Body of pancreas (tissue), 4 donors: ENCODE measurements around the gene ADGRB3. TPM values are rescaled to one million over a fixed set of nuclear protein-coding genes. Genes with fewer than 3 reads are reported as not detected.

ENCODE experiments used
- ATAC-seq: fragments of 150-250 bp; one replicate; pipeline ENCODE4 v1.9.1; 2016
- DNase-seq, 4 donors: peaks; one replicate each; pipeline ENCODE4 v3.0.0-alpha.2; 2019
- H3K27ac ChIP-seq, 4 donors: fragments of 200-600 bp; sonication (generic); 1 replicate in 3 of 4; 2 replicates in 1 of 4; pipeline versions ENCODE4 v1.5.1 to v1.6.1; 2016 to 2019; ENCODE audit warnings: mild to moderate bottlenecking in 1 of 4, mixed read lengths in 1 of 4, moderate library complexity in 1 of 4
- H3K27me3 ChIP-seq, 2 donors: fragments of 200-600 bp; sonication (generic); one replicate each; pipeline ENCODE4 v1.6.0; 2016; ENCODE audit warnings: mild to moderate bottlenecking in 1 of 2
- H3K36me3 ChIP-seq, 2 donors: fragments of 200-600 bp; sonication (generic); replicated peaks in 1 of 2; 2 replicates each; pipeline ENCODE4 v1.5.1; 2016; ENCODE audit warnings: low read depth in 2 of 2; ENCODE audit not compliant: insufficient read depth in 1 of 2
- H3K4me1 ChIP-seq: fragments of 200-600 bp; sonication (generic); one replicate; pipeline ENCODE4 v1.6.0; 2016
- H3K4me3 ChIP-seq, 2 donors: fragments of 200-600 bp; sonication (generic); 1 replicate in 1 of 2; 2 replicates in 1 of 2; pipeline ENCODE4 v1.5.1; 2016 to 2019
- H3K9me3 ChIP-seq, 3 donors: fragments of 200-600 bp; sonication (generic); 1 replicate in 2 of 3; 2 replicates in 1 of 3; pipeline ENCODE4 v1.5.1; 2016
- POLR2A ChIP-seq, 3 donors: fragments of 450-650 bp; IDR thresholded peaks; one replicate each; pipeline ENCODE4 v1.6.1; 2016; ENCODE audit warnings: antibody characterized with exemption in 3 of 3, mild to moderate bottlenecking in 2 of 3
- WGBS, 2 donors: methylation state at CpG; one replicate each; pipeline ENCODE4 v1.1.5; 2017; 5-methylcytosine and 5-hydroxymethylcytosine counted together
- intact Hi-C: fragments of 100-400 bp; cut with DNase I; formaldehyde crosslinking; loops from one replicate; pipeline ENCODE4 v1.15.1; 2023
- total RNA-seq, 2 donors: library from RNA; depleted of rRNA; stranded (reverse); fragments of >200 nt; gene quantifications; one replicate each; pipeline ENCODE4 v1.1.0, GENCODE V29; 2016
- TF ChIP-seq, protein P1 (sequence below), 7 experiments: fragments of 450-650 bp in 4 of 7; fragments of 200-600 bp in 3 of 7; sonication (generic) in 3 of 7; IDR thresholded peaks; one replicate each; pipeline ENCODE4 v1.5.1; 2016 to 2019; ENCODE audit warnings: antibody characterized with exemption in 7 of 7

ADGRB3 gene
- total RNA-seq, 2 donors from 2014 or later, result under 0.01 to 1.3 TPM

GRCh38 chr6:68654134-68654533 is 19.1 kb downstream of the ADGRB3 start:
- H3K27ac ChIP-seq, result no peak overlapping the region

DNA sequence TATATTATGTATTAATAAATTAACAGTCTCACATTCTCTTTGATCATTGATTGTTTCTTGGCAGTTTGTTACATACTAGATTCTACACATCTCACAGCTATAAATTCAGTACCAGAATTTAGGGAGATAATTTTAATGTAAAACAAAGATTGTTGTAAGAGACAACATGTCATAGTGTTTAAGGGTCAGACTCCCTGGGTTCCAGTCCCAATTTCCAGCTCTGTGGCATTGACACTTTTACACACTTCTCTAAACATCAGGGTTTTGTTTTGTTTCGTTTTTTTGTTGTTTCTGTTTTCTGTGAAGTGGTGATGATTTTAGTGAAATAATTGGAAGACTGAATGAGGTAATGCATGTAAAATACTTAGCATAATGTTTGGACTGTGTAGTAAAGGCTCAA is 19.9 kb downstream of the ADGRB3 start:
- intact Hi-C loops, result no loop called here
- WGBS, 2 donors, result 23 to 28% methylated on average over 1 of the region's 1 CpG
- no peaks in the 10 kb centered on the region for H3K36me3 ChIP-seq
- DNase-seq (no peak), ATAC-seq (no peak)
- H3K4me1 ChIP-seq, result no peaks in the 10 kb centered on the region
- H3K4me3 ChIP-seq, result no peak overlapping the region
- H3K9me3 ChIP-seq, result no peaks in the 10 kb centered on the region
- H3K27ac ChIP-seq, result no peak overlapping the region
- H3K27me3 ChIP-seq, result no peaks in the 10 kb centered on the region
- TF ChIP-seq, protein P1, sequence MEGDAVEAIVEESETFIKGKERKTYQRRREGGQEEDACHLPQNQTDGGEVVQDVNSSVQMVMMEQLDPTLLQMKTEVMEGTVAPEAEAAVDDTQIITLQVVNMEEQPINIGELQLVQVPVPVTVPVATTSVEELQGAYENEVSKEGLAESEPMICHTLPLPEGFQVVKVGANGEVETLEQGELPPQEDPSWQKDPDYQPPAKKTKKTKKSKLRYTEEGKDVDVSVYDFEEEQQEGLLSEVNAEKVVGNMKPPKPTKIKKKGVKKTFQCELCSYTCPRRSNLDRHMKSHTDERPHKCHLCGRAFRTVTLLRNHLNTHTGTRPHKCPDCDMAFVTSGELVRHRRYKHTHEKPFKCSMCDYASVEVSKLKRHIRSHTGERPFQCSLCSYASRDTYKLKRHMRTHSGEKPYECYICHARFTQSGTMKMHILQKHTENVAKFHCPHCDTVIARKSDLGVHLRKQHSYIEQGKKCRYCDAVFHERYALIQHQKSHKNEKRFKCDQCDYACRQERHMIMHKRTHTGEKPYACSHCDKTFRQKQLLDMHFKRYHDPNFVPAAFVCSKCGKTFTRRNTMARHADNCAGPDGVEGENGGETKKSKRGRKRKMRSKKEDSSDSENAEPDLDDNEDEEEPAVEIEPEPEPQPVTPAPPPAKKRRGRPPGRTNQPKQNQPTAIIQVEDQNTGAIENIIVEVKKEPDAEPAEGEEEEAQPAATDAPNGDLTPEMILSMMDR (IDR thresholded peaks at IDR 0.05), result no peak
- TF ChIP-seq POLR2A (IDR thresholded peaks at IDR 0.05), result no peak

More at GRCh38 chr6:68654134-68654533, 19.1 kb downstream of the ADGRB3 start:
- Histone ChIP-seq H3K9me3 (no peaks in the 10 kb centered on the region), H3K4me1 (no peaks in the 10 kb centered on the region), H3K27me3 (no peaks in the 10 kb centered on the region), H3K4me3 (no peak overlapping the region), H3K36me3 (no peaks in the 10 kb centered on the region)
- ATAC-seq, result no peak
- DNase-seq, result no peak
- intact Hi-C loops, result no loop called here
- no peak for TF ChIP-seq POLR2A (IDR thresholded peaks at IDR 0.05)
- TF ChIP-seq, protein P1 (IDR thresholded peaks at IDR 0.05), result no peak
- 37 to 45% methylated on average over 2 of the region's 2 CpGs for WGBS, 2 donors

DNA sequence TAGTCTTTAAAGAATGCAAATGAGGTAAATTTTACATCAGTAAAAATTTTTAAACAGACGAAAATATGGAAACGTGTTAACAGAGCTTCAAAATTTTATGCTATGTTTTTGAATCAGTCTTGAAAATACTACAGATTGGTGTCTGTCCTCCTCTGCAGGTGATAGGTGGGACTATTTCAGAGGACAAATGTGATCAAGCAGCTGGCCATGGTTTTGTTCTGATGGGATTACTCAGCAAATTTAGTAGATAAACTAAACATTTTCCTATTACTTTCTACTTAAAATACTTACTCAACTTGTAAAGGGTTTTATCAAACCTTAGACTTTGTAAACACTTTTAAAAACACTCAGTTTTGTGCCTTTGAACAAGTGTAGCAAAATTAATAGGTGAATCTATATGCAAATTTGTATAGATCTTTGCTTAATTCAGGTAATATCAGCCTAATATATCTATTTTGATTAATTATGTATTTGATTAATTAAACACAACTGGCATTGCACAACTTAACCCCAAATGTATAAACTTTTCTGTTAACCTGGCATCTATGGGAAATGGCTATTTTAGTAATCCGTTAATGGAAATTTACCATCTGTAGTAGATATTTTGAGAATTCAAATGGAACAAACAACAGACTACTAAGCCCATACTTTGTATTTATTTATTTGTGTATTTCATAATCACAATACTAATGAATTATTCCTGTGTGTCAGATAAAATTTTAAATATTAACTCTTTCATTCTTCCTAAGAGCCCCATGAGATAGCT is 22.5 kb downstream of the ADGRB3 start:
- ATAC-seq (no peak), DNase-seq (no peak)
- TF ChIP-seq POLR2A (IDR thresholded peaks at IDR 0.05), result no peak
- TF ChIP-seq, protein P1 (IDR thresholded peaks at IDR 0.05), result no peak
- Histone ChIP-seq H3K27ac (no peak overlapping the region), H3K4me3 (no peak overlapping the region), H3K4me1 (no peaks in the 10 kb centered on the region), H3K9me3 (no peaks in the 10 kb centered on the region), H3K36me3 (no peaks in the 10 kb centered on the region), H3K27me3 (no peaks in the 10 kb centered on the region)
- intact Hi-C loops, result no loop called here
- WGBS, 2 donors, result 49 to 51% methylated on average over 3 of the region's 3 CpGs

DNA sequence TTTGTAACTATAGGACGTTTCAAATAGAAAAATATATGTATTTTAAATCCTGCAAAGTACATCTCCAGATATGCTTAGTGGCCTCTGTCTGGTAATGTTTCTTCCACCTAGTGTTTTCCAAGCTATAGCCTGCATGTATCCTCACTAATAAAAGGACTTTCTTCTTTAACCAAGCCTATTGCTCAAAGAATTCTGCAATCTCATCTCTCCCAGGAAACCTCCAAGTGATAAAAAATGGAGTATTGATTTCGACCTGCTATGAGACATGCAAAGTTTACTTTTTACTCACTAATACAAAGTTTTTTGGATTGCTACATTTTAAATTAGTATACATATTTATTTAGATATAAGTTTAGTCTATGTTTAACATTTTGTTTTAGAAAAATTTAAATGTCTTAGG is 23.3 kb downstream of the ADGRB3 start:
- Histone ChIP-seq H3K36me3 (no peaks in the 10 kb centered on the region), H3K27ac (no peak overlapping the region), H3K9me3 (no peaks in the 10 kb centered on the region), H3K4me1 (no peaks in the 10 kb centered on the region), H3K4me3 (no peak overlapping the region), H3K27me3 (no peaks in the 10 kb centered on the region)
- TF ChIP-seq POLR2A (IDR thresholded peaks at IDR 0.05), result no peak
- TF ChIP-seq, protein P1 (IDR thresholded peaks at IDR 0.05), result no peak
- WGBS, 2 donors, result 31% methylated on average over 2 of the region's 2 CpGs
- no peak for ATAC-seq
- DNase-seq, result no peak
- intact Hi-C loops, result no loop called here

- no peaks in the 10 kb centered on the region for H3K4me1 ChIP-seq
- no peaks in the 10 kb centered on the region for H3K36me3 ChIP-seq
- no peak overlapping the region for H3K4me3 ChIP-seq
- intact Hi-C loops, result no loop called here
- no peak overlapping the region for H3K27ac ChIP-seq
- no peak for ATAC-seq
- no peak for DNase-seq
- H3K27me3 ChIP-seq, result no peaks in the 10 kb centered on the region
- TF ChIP-seq, protein P1 (IDR thresholded peaks at IDR 0.05), result no peak
- no peak for TF ChIP-seq POLR2A (IDR thresholded peaks at IDR 0.05)
- H3K9me3 ChIP-seq, result no peaks in the 10 kb centered on the region
These were observed 38.2 kb downstream of the ADGRB3 start for GRCh38 chr6:68673255-68673654.
